HG02840 (cell line): Measurements from ENCODE around the gene INKA1.
"Not testable (repeated sequence)": the region's sequence is repeated elsewhere in the genome, so short reads cannot be mapped to it uniquely, and the experiment has no call there.

ENCODE experiments used
- ATAC-seq: cut with Tn5 transposase; IDR thresholded peaks from one replicate; pipeline ENCODE4 v1.9.1; 2021; ENCODE audit warnings: mild to moderate bottlenecking, moderate library complexity, moderate number of reproducible peaks; ENCODE audit not compliant: unreplicated experiment, low FRiP score

INKA1 gene

DNA sequence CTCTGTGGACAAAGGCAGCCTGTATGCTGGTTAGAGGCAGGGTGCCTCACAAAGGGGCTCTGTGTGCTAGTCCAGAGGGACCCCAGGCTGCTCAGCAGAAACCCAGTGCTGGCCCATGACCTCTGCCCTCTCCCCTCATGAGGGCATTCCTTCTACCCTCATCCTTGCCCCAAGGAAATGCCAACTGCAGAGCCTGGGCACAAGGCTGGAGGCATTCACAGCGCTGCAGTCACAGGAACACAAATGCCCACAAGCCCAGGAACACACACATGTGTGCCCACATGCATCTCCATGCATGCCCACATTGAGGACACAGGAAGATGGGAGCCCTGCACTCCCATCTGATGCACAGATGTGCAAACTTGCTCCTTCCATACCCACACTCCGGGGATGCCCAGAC is 3.8 kb downstream of the INKA1 start:
- ATAC-seq = no peak

DNA sequence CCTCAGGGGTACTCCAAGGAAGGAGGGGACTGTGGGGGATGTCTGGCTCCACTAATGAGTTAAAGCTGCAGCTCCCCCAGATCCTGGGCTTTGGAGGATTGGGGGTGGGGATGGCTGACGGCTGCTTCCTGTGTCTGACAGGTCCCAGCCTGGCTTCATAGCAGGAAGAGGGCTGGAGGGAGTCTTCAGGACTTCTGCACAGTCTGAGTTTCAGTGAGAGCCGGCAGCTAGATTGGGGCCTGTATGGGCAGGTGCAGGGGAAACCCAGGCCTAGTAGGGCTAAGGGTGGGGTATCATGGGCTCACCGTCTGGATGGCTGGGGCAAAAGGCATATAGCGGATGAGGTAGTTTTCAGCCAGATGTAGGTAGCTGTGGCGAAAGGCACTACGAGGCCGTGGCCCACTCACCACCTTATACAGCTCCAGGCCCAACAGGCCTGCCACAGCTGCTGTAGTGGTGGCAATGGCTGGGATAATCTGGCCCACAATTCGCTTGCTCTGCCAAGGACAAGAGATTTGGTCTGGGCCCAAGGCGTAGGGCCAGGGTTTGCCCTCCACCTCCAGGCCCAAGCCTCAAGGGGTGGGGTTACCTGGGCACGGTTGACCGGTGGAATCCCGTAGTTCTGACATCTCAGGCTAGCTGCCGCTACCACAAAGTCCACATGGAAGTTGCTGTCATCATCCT is 4.5 kb downstream of the INKA1 start:
- no peak for ATAC-seq

DNA sequence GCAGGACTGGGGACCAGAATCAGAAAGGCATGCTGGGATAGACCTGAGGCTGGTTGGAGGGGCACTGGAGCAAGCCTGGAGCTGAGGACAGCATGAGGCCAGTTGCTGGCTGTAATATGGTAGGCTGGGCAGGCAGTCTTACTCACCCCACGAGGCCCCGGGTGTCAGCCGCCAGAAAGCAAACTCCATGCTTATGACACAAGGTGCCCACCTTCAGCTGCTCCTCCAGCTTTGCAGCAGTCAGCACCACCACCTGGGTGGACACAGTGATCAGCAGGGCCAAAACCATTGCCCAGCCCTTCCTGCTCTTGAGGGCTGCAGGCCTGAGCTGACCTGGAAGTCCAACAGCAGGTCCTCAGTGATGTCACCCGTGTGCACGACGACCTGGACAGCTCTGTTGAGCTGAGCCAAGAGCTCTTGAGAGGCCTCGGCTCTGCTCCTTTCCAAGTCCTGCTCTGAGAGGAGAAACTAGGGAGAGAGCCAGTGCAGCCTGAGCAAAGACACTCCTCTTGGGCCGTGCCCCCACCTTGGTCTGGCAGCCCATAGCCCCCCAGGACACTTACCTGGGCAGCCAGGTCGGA is 9.9 kb downstream of the INKA1 start:
- ATAC-seq = no peak

GRCh38 chr3:49813497-49814174 is 10.6 kb downstream of the INKA1 start, which contains the start of gene UBA7:
TSS of gene UBA7 (minus strand) at chr3:49813953. CDS start at chr3:49813787, 166 bp downstream.
- ATAC-seq = no peak

DNA sequence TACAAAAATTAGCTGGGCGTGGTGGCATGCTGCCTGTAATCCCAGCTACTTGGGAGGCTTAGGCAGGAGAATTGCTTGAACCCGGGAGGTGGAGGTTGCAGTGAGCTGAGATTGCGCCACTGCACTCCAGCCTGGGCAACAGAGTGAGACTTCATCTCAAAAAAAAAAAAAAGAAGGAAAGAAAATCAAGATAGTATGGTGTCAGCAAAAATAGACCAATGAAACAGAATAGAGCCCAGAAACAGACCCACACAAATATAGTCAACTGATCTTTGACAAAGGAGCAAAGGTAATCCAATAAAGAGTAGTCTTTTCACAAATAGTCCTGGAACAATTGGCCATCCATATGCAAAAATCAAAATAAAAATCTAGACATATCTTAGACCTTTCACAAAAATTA is 20.1 kb downstream of the INKA1 start:
- ATAC-seq = not testable (repeated sequence)

DNA sequence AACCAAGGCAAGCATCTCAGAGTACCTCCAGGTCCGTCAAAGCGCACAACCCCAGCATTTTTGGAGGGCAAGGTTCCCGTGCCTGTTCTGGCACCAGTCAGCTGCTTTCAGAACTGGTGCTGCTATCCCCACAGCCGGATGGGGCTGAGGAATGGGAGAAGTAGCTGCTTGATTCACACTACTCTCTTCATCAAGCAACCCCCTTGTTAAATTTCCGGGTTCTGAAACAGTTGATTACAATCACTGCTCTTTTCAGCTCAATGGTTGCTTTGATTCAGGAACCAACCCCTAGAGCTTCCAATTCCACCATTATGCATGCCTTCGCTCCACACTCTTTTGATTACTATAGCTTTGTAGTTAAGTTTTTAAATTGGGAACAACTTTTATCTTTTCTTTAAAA is 23.0 kb downstream of the INKA1 start:
- ATAC-seq = no peak

- ATAC-seq = no peak
Observed at GRCh38 chr3:49831341-49831740, 28.3 kb downstream of the INKA1 start.

DNA sequence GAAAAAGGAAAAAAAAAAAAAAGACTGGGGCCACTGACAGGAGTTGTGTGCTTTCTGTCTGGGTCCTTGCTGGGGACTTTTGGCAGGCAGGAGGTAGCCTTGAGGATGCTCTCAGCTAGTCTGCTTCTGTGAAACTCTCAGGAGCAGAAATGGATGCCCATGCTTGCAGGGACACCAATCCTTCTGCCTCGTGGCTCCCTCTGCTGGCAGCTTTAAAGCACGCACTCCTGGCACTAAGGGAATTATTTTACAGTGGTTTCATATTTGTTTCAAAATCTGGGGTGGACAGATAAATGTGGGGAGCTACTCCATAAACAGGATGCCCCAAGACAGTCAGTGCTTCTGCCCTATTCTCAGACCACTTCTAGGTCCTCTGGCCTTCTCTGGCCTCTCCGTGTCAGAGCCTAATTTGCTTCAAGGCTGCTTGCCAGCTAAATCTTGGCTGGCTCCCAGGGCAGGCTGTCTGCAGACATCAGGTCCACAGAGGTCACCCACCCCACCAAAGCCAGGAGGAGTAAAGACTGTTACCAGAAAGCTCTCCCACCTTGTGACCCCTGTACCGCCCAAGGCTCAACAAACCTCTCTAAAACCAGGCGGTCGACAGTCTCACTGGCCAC is 36.2 kb downstream of the INKA1 start:
- no peak for ATAC-seq

DNA sequence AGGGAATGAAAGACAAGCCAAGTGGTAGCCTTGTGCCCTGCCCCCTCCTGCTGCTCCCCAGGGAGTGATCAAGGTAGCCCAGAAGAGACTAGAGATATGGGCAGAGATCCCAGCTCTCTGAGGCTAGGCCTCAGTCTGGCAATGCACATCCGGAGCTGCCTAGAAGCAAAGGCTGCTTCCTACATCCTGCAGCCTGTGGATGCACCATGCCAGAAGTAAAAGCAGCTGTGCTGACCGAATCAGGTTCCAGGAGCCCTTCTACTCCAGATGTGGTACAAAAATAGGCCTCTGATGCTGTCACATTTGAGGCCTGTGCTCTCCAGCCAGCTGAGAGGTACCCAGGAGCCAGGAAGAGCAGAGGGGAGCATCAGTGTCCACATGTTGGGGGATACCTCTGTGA is 37.3 kb downstream of the INKA1 start:
- ATAC-seq = no peak

DNA sequence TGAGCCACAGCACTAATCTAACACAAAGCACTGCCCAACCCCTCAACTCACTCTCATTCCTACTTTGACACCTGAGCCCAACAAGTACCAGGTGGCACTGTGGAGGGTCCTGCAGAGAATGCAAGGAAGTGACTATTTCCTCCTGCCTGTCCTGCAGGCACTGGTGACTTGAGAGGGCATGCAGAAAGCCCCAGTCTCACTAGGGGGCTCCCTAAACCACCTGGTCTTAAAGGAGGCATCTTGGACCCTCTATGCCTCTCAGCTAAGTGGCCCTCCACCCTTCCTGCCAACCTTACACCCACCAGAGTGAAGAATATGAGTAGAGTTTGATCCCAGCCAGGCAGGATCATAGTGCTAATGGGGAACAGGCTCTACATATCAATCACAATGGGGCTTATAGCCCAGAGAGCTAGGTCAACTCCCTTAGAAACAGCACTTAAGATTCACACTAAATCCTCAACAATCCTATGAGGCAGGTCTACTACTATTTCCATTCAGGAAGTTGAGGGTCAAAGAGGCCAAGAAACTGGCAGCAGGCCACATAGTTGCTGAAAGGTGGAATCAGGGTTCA is 38.1 kb downstream of the INKA1 start:
- no peak for ATAC-seq

GRCh38 chr3:49841806-49842205 is 38.7 kb downstream of the INKA1 start:
- ATAC-seq = no peak

DNA sequence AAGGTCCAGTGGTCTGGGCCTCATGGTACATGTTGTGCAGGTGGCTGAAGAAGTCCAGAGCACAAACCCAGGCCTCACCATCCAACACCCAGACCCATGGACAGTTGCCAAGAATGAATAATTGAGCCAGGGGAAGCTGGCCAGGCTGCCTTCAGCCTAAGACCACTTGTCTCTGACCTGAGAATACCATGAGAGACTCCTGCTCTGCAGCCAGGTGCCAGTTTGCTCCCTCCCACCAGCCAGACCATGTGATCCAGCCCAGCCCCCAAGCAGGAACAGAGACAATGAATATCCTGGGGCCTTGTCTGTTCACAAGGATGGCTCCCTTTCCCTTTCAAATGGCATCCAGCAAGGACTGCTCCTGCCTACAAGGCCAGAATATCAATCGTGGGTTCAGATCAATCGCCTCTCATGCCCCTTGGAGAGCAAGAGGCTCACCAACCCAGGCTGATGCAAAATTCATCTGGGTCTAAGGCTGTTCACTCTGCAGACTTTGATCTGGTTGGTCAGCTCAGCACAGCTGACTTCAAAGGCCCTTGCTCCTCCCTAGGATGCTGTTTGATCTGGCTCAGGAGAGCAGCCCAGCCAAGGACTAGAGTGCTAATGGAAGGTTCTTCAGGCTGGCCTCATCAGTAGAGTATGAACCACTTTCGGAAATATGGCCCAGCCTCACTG is 39.9 kb downstream of the INKA1 start:
- no peak for ATAC-seq

- ATAC-seq = no peak
Observed at GRCh38 chr3:49844464-49845183, 41.6 kb downstream of the INKA1 start.

GRCh38 chr3:49845694-49846093 is 42.6 kb downstream of the INKA1 start:
- ATAC-seq = no peak
